Ishikawa (cell line): ENCODE measurements around the gene NCL.

Experiments
- CEBPB ChIP-seq: IDR thresholded peaks from 2 replicates; pipeline ENCODE4 v1.6.1; 2012
- EP300 ChIP-seq: IDR thresholded peaks from 2 replicates; pipeline ENCODE4 v1.6.1; 2012; ENCODE audit warnings: borderline replicate concordance
- FOXM1 ChIP-seq: IDR thresholded peaks from 2 replicates; pipeline ENCODE4 v1.6.1; 2012; ENCODE audit warnings: low read depth, borderline replicate concordance
- NFIC ChIP-seq: IDR thresholded peaks from 2 replicates; pipeline ENCODE4 v1.6.1; 2012
- TCF12 ChIP-seq: IDR thresholded peaks from 2 replicates; pipeline ENCODE4 v1.6.1; 2012; ENCODE audit warnings: low read depth

DNA sequence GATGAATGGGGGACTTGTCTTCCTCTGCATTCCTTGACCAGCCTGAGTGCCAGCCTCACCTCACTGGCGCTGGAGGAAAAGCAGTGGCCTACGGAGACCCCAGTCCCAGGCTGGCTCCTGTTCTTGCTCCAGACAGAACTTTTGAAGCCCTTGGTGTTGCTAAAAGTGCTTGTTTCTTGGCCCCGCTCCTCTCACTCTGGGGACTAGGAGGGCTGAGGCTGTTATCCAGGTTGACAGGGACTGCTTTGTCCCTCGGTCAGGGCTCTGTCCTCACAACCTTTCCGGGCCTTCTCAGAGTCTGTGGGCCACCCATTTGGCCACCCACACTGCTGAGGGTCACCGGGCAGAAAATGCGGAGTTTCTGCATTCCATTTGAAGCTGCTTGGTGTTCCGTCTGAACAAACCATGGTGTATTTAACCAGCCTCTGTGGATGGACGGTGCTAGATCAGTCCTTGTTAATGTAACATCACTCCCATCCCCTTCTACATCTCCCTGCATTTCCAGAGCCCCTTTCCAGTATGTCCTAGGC is 43.2 kb downstream of the NCL start:
- no peak for TF ChIP-seq NFIC
- TF ChIP-seq TCF12 = no peak
- TF ChIP-seq EP300 = no peak
- no peak for TF ChIP-seq FOXM1
- no peak for TF ChIP-seq CEBPB
